Measurements from ENCODE around the gene SCN7A.
"Not testable (repeated sequence)": the region's sequence is repeated elsewhere in the genome, so short reads cannot be mapped to it uniquely, and the experiment has no call there.

Gene SCN7A

DNA sequence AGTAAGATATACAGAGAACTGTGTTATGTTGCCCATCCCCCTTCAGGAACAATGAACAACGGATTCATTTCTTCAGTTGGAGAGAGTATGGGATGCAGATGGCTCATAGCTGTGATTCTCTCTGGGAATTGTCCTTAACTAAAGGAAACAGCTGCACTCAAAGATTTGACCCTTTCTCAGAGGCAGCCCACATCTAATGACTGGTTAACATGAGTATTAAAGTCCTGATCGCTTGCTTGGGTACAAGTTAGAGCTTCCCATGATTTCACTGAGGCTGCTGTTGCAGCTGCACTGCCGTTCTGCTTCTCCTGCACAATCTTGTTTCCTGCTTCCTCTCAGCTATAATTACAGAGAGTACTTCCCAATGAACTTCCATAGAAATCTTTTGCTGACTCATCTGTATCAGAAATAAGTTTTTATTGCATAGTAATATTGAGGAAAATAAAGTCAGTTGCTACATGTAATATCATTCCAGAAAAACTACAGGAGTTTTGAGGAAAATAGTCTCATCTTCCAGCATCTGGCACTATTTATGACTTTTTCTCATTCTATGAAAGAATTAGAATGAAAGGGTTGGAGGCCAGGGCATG lies 105.5 kb downstream of the SCN7A start:
- no peak for DNase-seq

DNA sequence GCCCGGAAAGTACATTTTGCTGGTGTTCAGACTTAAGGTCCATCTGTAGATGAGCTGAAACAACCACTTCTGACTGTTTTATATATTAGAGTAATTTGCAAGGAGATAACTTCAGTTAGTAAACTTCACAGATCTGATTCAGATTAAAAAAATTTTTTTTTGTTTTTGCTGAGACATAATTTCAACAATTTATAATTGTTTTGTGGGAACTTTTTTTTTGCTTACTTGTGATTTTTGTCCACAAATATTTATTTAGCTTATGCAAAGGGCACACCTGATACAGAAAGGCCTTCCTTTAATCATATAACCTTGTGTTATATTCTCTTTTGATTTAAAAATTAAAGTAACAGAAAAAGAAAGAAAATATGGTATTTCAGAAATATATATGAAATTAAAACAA lies 108.7 kb downstream of the SCN7A start:
- no peak for DNase-seq

DNA sequence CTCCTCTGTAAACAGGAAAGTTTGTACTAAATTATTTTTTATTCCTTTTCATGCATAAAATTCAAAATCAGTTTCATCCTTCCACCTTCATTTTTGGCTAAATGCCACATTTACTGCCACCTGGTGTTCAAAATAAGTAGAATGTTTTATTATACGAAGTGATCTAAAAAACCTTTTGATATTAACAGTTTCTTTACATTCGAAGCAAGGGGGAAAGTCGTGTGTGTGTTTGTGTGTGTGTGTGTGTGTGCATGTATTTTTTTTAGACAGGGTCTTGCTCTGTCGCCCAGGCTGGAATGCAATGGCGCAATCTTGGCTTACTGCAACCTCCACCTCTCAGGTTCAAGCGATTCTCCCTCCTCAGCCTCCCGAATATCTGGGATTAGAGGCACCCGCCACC lies 109.3 kb downstream of the SCN7A start:
- no peak for DNase-seq

DNA sequence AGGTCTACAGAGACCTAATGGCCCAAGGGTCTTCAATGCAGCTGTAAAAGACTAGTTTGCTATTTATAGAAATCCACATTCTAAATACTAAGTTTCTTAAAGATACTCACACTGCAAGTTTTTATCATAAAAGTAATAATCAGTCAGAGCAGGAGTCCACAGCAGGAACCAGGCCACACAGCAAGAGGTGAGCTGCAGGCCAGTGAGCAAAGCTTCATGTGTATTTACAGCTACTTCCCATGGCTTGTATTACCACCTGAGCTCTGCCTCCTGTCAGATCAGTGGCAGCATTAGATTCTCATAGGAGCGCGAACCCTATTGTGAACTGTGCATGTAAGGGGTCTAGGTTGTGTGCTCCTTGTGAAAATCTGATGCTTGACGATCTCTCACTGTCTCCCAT lies 111.6 kb downstream of the SCN7A start:
- DNase-seq: no peak

DNA sequence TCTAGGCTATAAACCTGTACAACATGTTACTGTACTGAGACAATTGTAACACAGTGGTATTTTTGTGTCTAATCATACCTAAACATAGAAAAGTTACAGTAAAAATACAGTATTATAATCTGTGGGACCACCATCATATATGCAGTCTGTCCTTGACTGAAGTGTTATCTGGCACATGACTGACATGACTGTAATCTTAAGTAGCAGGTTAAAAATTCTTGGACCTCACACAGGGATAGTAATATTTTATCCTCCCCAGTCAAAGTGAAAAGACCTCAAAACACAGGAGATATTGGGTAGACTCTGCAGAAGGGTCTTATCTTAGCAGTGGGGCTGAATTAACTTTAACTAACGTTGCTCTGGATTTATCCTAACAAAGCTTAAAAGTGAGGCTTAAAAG lies 113.4 kb downstream of the SCN7A start:
- no peak for DNase-seq

DNA sequence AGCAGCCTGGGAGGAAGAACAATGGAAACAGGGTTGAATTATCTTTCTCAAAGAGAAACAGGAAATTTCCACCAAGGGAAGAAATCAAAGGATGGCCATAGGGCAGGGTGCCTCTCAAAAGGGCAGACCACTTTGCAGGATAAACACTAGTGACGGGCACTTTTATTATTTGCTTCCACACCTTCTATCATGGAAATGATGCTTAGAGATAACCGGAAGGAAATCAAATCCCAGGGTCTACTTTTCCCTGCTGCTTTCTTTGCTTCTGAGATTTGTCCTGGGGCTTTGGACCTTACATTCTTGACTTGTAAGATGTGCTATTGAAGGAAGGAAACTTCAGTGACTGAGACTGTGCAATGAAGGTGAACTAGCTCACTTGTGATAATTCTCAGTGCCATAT lies 117.2 kb downstream of the SCN7A start:
- no peak for DNase-seq

DNA sequence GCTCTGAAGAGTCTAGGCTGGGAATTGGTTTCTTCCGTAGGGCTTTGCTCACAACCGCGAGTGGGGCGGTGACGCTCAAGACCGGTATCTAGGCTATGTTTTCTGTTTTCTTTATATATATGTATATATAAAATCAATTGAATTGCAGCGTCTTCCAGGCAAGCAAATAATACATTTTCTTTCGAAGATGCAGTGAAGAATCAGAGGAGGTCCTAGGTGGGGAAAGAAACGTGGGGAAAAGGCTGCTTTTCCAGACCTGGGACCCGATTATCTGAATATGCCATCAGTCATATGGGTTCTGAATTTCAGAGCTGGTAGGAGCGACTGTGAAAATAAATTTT lies 117.6 kb downstream of the SCN7A start:
- DNase-seq: no peak

DNA sequence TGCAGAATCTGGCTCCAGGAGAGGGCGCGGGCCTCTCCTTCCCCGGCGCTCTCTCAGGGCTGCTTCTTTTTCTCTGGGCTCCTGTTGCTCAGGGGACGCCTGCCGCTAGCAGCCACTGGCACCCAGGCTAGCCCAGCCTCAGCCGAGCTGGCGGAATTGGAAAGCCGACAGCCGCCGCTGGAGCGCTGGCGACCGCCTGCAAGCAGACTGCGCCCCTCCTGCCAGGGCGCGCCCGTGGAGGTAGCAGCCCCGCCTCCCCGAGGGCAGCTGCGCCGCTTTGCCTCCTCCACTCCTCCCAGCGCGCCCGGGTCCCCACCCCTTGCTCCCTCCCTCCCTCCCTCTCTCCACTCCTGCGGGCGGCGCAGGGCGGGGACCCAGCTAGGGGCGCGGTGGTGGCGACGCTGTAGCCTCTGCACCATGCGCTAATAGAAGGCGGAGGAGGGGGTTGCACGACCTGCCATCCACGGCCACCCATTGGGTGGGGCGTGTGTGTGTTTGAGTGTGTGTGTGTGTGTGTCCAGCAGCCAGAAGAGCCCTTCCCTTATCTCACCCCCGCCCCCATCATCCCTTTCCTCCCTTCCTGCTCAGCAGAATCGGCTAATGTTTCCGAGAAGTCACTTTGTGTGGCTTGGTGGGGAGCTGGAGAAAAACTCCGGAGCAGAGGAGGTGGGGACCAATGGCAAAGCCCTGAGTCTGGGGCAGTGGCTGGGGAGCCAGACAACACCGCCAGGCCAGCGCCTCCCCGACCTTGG lies 118.1 kb downstream of the SCN7A start, which contains the start of gene SCN9A:
Gene SCN9A, minus strand, starts transcription at position 209 of the 752 bp plus-strand sequence. CDS start 64,188 bp downstream, outside the sequence.
- DNase-seq: peak; percentile 69

DNA sequence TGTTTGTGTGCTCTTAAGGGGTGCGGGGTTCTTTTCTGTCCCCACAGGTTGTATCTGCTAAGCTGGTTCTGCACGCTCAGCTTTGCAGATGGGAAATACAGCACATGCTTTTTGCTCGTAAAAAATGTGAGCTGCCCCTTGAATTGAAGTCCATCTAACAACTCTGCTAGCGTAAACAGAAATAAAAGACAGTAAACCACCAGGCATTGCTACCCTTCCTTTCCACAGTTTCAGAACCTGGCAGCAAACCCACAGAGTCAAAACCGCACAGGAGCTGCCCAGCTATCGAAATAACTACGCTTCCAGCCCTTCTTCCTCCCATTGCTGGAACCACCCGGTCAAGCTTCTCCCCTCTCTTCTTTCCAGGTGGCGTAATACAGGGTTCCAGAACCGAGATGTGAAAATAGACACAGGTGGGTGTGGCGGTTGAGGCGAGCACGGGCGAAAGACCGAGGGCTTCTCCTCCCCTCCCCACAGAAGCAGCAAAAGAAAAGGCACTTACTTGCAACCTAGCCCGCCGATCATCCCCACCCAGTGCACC lies 118.8 kb downstream of the SCN7A start:
- DNase-seq: no peak

DNA sequence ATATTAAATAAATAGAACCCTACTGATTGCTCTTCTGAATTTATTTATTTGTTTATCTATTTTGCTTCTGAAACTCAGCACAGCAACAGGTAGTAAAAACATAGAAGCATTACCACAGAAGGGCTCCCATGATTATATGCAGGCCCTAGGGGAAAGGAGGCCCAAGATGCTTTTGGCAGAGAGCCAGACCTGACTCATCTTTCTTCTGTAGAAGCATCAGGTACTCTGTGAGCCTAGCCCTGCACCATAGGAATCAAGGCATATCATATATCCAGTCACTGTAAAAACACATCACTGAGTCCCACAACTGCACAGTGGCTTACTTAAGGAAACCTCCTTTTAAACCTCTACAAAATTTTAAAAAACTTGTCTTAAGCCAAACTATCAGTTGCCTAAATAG lies 120.1 kb downstream of the SCN7A start:
- no peak for DNase-seq

DNA sequence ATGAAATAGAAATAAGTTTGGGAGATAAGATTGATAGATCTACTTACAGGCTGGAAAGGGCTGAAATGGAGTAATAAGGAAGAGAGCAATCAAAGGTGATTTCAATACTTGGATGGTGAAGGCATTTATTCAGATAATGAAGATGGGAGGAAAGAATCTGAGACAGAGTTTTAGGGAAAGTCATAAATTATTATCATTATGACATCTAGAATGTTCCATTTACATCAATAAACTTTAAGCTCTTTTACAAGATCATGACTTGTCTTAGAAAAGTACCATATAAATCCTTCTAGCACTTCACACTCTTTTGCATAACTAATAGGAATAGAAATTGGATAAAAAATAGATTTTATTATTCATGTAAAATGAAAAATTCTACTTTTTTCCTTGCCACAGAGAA lies 120.5 kb downstream of the SCN7A start:
- no peak for DNase-seq

DNA sequence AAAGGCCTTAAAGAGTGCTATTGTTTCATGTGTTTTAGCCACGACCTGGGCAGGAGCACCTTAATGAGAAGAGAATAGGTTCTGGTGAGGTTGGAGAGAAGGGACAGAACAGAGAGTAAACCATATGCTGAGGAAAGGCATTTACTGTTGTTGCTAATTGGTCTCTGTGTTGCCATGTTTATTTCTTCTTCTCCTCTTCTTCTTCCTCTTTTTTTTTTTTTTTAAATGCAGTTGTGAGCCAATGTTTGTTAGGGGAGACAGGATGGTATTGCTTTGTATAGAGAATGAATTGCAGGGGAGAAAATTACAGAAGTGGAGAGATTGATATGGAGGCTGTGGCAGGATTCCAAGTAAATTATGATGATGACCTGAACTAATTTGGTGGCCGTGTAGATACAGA lies 120.9 kb downstream of the SCN7A start:
- DNase-seq: no peak

DNA sequence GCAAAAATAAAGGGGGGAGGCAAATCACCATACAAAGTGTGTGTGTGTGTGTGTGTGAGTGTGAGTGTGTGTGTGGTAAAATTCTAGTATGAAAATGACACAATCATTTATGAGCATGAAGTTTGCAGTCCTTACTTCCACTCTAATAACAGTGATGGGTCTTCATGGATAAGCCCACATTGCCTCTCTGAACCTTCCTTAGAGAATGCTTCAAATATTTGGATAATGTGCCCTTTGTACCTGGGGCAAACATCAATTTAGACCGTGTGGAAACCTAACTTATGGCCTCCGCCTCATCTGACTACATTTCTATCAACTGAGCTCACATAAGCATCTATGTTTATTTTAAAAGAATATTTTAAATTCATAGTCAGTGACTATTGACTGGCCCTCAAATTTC lies 122.0 kb downstream of the SCN7A start:
- DNase-seq: no peak

DNA sequence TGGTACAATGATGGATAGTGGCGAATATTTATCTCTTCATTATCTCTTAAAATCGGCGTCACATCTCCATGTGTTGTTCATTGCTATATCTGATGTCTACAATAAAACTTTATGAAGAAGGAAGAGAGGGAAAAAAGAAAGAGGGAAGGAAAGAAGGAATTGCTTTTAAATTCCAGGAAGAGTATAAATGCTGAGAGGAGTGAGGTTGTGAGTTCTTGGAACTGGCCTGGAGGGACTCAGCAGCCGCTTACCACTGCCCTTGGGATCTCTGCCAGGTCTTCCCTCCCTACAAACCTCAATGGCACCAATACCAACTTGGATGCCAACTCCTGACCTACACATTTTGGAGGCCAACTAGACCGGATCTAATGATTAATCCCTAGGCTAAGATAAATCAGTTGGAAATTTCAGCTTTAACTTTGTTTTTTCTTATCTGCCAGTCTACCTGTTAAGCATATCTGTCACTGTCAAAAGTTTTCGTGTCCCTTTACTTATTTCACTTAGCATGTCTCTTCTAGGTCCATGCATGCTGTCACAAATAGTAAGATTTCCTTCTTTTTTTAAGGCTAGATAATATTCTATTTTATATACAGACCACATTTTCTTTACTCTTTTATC lies 128.1 kb downstream of the SCN7A start:
- no peak for DNase-seq

DNA sequence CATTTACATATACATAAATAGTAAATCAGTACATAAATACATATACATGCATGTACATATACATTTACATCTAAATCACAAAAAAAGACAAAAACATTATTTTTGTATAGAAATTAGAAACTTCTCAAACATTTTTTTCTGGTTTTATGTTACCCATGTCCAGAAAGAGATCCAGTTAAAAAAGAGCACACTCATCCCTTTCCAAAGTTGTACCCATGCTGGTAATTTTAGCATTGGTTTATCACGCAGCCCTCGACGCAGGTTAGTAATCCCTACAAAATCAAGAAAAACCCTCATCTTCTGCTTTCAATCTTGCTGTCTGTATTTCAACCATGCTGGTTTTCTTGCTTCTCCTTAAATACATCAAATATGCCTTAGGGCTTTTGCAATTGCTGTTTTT lies 128.8 kb downstream of the SCN7A start:
- DNase-seq: no peak

DNA sequence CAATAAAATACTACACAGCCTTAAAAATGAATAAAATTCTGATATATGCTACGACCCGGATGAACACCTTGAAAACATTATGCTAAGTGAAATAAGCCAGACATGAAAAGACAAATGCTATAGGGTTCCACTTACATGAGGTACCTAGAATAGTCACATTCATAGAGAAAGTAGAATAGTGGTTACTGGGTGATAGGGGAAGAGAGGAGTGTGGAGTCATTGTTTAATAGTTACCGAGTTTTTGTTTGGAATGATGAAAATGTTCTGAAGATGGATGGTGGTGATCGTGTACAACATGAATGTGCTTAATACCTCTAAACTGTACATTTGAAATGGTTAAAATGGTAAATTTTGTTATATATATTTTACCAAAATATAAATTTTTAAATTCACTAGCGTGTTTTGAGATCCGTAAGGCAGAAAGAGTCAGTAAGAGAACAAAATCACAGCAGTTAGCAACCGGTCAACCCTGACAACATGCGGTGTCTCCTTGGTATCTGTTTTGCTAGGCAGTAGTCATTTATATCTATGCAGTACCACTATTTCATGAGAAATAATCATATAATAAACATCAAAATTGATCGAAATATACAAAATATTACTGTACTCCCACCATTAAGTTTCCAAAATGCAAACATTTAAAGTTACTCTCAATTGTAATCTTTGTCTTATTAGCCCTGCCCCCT lies 129.4 kb downstream of the SCN7A start:
- no peak for DNase-seq

DNA sequence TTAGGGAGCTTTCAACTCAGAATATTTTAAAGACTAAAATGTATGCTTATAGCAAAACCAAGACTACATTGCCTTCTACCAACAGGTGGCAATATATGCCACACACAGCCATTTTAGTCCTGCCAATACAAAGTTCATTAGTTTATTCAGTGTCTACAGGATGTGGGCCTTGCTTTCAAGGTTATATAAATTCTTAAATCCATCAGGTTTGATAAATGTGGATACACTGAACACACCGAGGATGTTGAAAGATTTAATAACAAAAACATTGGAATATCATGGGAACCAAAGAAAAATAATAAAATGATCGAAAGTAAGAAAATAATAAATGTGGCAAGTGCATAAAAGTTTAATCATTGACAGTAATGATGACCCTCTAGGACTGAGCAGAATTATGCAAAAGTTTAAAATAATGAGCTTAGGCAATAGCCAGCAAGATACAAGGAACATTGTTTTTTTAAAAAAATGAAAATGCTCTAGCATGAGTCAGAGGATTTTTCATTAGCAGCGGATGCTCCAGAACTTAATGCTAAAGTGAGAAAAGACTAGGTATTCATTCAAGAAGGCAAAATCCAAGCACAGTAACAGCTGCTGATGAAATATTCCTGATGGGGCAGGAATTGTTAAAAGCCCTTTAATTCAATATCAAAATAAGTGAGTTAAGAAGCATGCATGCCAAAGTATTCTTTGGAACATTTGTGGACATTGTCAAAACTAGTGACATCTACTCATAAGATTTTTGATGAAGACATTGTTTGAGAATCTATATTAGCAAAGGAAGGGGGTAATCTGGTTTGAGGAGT lies 132.5 kb downstream of the SCN7A start:
- no peak for DNase-seq

DNA sequence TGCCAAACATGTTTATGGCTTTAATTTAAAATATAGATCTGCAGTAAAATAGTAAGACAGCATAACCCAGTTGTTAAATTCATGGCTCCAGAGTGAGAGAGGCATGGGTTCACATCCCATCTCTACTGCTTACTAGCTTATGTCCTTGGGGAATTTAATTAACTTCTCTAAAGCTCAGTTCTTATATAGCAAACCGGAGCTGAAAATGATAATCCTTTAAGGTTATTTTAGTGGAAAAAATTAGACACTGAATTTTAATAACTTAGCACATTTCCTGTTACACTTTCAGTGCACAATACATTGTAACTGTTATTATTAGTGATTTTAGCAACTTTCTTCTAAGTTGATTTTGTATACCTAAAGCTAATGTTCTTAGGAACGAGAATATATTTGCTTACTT lies 133.1 kb downstream of the SCN7A start:
- DNase-seq: no peak

DNA sequence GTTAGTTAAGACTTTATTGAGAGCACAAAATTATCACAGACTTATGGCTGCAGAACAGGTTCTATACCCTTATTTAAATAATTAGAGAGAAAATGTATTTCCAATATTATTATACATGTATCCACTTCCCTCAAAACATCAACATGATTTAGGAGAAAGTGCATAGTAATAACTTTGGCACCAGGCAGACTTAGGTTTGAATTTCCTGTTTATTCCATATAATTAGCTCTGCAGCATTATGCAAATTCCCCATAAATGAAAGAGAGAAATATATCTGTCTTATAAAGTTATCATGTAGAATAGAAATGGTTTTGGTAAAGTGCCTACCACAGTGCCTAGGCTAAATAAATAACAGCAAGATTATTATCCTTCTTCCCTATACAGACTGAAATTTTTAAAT lies 133.6 kb downstream of the SCN7A start:
- no peak for DNase-seq

DNA sequence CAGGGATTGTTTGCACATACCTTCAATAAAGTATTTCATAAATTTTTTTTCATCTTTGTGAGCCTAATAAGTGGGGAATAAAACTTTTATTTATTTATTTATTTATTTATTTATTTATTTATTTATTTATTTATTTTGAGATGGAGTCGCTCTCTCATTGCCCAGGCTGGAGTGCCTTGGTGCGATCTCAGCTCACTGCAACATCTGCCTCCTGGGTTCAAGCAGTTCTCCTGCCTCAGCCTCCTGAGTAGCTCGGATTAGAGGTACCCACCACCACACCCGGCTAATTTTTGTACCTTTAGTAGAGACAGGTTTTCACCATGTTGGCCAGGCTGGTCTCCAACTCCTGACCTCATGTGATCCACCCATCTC lies 136.1 kb downstream of the SCN7A start:
- not testable (repeated sequence) for DNase-seq

DNA sequence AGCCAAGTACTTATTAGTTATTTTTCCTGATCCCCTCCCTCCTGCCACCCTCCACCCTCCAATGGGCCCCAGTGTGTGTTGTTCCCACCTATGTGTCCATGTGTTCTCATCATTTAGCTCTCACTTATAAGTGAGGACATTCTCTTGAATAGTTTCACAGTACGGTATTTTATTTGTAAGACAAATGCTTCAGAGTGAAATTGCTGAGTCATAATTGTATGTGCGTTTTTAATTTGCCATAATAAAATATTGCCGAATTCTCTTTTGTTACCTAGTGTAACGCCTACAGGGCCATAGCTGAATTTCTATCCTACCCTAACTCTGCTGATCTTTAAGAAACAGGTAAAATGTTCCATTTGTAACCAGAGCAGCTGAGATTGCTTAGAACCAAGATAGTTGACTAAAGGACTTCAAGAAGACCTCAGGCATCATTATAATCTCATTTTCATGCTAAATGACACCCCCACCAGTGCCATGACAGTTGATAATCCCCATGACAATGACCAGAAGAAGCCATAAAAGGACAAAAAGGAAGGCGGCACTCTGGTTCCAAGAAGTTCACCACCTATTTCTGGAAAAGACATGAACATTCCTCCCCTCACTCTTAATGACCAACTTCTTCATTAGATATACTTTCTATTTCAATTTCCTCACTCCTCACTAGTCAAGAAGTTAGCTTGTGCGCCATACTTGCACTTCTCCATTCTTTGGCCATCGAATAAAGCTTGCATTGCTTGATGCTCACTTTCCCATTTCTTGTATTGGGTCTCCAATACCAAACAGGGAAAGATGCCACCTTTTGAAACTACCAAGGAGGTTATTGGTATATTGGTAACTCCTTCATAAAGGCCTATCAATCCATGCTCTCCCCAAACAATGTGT lies 136.7 kb downstream of the SCN7A start:
- DNase-seq: no peak
